ENCODE data around the gene NTSR1.

Gene NTSR1
- 0 to 0.47 (median 0.07) reads per million in 18 experiments for total RNA-seq

- no peak for DNase-seq
These were observed at the start of gene NTSR1 for GRCh38 chr20:62708591-62709536. Gene NTSR1 (plus strand): TSS chr20:62708836. CDS start chr20:62709208, 372 bp downstream.

- DNase-seq = no peak
These were observed 49.0 kb upstream of the NTSR1 start for GRCh38 chr20:62659488-62660239.

- DNase-seq = no peak
These were observed 48.4 kb upstream of the NTSR1 start for GRCh38 chr20:62660240-62660615.

GRCh38 chr20:62660768-62661167 lies 47.9 kb upstream of the NTSR1 start:
- no peak for DNase-seq

GRCh38 chr20:62661647-62662046 lies 47.0 kb upstream of the NTSR1 start:
- DNase-seq = no peak

- DNase-seq = peak; percentile 88 to 96
These were observed 46.2 kb upstream of the NTSR1 start for GRCh38 chr20:62662422-62662821.

GRCh38 chr20:62663145-62664018 lies 45.3 kb upstream of the NTSR1 start:
- no peak for DNase-seq

GRCh38 chr20:62664019-62664971 lies 44.3 kb upstream of the NTSR1 start:
- DNase-seq = no peak

- DNase-seq = no peak
These were observed 43.4 kb upstream of the NTSR1 start for GRCh38 chr20:62665153-62665754.

- no peak for DNase-seq
These were observed 42.6 kb upstream of the NTSR1 start for GRCh38 chr20:62665826-62666735.

- DNase-seq = peak; percentile 91 to 92
These were observed 41.7 kb upstream of the NTSR1 start for GRCh38 chr20:62666736-62667529.

- DNase-seq = no peak
These were observed 40.9 kb upstream of the NTSR1 start for GRCh38 chr20:62667530-62668440.

GRCh38 chr20:62668441-62669027 lies 40.1 kb upstream of the NTSR1 start:
- peak; percentile 71 to 77 for DNase-seq

- no peak for DNase-seq
These were observed 39.4 kb upstream of the NTSR1 start for GRCh38 chr20:62669249-62669648.

GRCh38 chr20:62670156-62670555 lies 38.5 kb upstream of the NTSR1 start:
- no peak for DNase-seq

- DNase-seq = no peak
These were observed 37.6 kb upstream of the NTSR1 start for GRCh38 chr20:62670998-62671397.

GRCh38 chr20:62671765-62672164 lies 36.9 kb upstream of the NTSR1 start:
- peak; percentile 72 to 87 for DNase-seq

Measured in inflammatory macrophage (primary cell).